Astrocyte of the cerebellum (primary cell): ENCODE results near the gene ANO9.
A peak's percentile ranks its signal among the peaks of the same experiment; 100 is the strongest.

Experiments used
- DNase-seq: peaks from one replicate; pipeline ENCODE4 v3.0.0-alpha.2; 2011; ENCODE audit warnings: low read depth
- H3K4me3 ChIP-seq: 2 replicates; pipeline ENCODE4 v1.5.1; 2011; ENCODE audit warnings: mild to moderate bottlenecking, low read depth, low read length, moderate library complexity
- in situ Hi-C: cut with HindIII; loops from 2 replicates; pipeline ENCODE4 v1.10.0; 2017; ENCODE audit warnings: low sequenced_read_pairs
- TF ChIP-seq, protein P1 (sequence below): IDR thresholded peaks from 2 replicates; pipeline ENCODE4 v1.5.1; 2012; ENCODE audit warnings: low read length, low read depth, moderate library complexity, mild to moderate bottlenecking; ENCODE audit errors: missing control alignments

The ANO9 gene

GRCh38 chr11:409600-410483 lies 32.0 kb downstream of the ANO9 start:
- in situ Hi-C loops = no loop called here
- TF ChIP-seq, protein P1, sequence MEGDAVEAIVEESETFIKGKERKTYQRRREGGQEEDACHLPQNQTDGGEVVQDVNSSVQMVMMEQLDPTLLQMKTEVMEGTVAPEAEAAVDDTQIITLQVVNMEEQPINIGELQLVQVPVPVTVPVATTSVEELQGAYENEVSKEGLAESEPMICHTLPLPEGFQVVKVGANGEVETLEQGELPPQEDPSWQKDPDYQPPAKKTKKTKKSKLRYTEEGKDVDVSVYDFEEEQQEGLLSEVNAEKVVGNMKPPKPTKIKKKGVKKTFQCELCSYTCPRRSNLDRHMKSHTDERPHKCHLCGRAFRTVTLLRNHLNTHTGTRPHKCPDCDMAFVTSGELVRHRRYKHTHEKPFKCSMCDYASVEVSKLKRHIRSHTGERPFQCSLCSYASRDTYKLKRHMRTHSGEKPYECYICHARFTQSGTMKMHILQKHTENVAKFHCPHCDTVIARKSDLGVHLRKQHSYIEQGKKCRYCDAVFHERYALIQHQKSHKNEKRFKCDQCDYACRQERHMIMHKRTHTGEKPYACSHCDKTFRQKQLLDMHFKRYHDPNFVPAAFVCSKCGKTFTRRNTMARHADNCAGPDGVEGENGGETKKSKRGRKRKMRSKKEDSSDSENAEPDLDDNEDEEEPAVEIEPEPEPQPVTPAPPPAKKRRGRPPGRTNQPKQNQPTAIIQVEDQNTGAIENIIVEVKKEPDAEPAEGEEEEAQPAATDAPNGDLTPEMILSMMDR = no peak
- no peak overlapping the region for H3K4me3 ChIP-seq
- no peak for DNase-seq

- no peak for DNase-seq
- TF ChIP-seq, protein P1 = no peak
- H3K4me3 ChIP-seq = no peak overlapping the region
- in situ Hi-C loops = no loop called here
Measured at GRCh38 chr11:409008-409599, 32.7 kb downstream of the ANO9 start.

GRCh38 chr11:408154-409007 lies 33.4 kb downstream of the ANO9 start:
- no peak overlapping the region for H3K4me3 ChIP-seq
- in situ Hi-C loops = no loop called here
- TF ChIP-seq, protein P1 = no peak
- no peak for DNase-seq

- no peak overlapping the region for H3K4me3 ChIP-seq
- TF ChIP-seq, protein P1 = no peak
- in situ Hi-C loops = no loop called here
- no peak for DNase-seq
Measured at GRCh38 chr11:407651-408123, 34.1 kb downstream of the ANO9 start.

DNA sequence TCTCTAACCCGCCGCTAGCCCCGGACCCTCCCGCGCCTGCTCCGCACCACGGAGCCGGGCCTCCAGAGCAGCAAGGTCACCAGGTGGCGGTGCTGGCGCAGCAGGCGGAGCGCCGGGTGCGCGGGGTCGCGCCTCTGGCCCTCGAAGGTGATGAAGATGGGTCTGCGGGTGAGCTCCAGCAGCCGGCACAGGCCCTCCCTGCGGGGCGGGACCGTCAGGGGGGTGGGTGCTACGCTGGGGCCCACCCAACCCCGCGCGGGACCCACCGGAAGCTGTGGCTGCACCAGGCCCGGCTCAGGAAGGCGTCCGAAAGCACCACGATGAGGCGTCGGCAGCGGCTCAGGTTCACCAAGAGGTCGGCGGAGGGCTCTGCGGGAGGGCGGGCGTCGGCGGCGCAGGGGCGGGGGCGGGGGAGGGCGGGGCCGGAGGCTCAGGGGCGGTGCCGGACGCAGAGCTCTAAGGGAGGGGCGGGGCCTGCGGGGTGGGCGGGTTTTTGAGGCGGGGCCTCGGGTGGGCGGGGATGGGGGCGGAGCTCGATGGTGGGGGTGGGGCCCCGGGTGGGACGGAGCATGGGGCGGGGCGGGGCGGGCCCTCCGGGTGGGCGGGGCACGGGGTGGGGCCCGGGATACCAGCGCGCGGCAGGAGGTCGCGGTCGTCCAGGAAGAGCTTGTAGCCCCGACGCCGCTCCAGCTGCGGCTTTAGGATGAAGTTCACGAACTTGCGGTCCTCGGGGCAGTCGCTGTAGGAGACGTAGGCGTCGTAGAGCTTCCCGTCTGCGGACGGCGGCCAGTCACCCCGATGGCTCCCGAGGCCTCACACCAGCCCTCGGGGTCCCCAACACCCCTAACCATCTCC lies 34.8 kb downstream of the ANO9 start:
- TF ChIP-seq, protein P1 = no peak
- DNase-seq = peak; percentile 22
- in situ Hi-C loops = no loop called here
- peak overlapping the region; percentile 51 for H3K4me3 ChIP-seq
